AG09309 (cell line): ENCODE measurements around the gene NAALADL2.

Experiments
- DNase-seq: peaks from one replicate; pipeline ENCODE4 v3.0.0-alpha.2; 2010; ENCODE audit warnings: low read depth
- H3K4me3 ChIP-seq: 2 replicates; pipeline ENCODE4 v1.5.1; 2011; ENCODE audit warnings: mild to moderate bottlenecking, low read depth, low read length, moderate library complexity; ENCODE audit not compliant: control insufficient read depth
- CTCF ChIP-seq: IDR thresholded peaks from 2 replicates; pipeline ENCODE4 v1.5.1; 2011; ENCODE audit warnings: mild to moderate bottlenecking, low read depth, low read length, inconsistent platforms; ENCODE audit not compliant: insufficient read depth, control insufficient read depth; ENCODE audit errors: missing control alignments

NAALADL2 gene

GRCh38 chr3:175475765-175476164 lies 616.6 kb downstream of the NAALADL2 start:
- no peak for TF ChIP-seq CTCF
- no peak overlapping the region for H3K4me3 ChIP-seq
- no peak for DNase-seq

- no peak for TF ChIP-seq CTCF
Observed at GRCh38 chr3:175476489-175476888, 617.4 kb downstream of the NAALADL2 start.

GRCh38 chr3:175477651-175478224 lies 618.6 kb downstream of the NAALADL2 start:
- no peak overlapping the region for H3K4me3 ChIP-seq

More at GRCh38 chr3:175476489-175476888, 617.4 kb downstream of the NAALADL2 start:
- H3K4me3 ChIP-seq, result no peak overlapping the region
- DNase-seq, result no peak

GRCh38 chr3:175478301-175478700 lies 619.2 kb downstream of the NAALADL2 start:
- H3K4me3 ChIP-seq, result no peak overlapping the region

More at GRCh38 chr3:175477651-175478224, 618.6 kb downstream of the NAALADL2 start:
- DNase-seq, result no peak
- TF ChIP-seq CTCF, result no peak

GRCh38 chr3:175479175-175479574 lies 620.0 kb downstream of the NAALADL2 start:
- no peak for DNase-seq
- TF ChIP-seq CTCF, result no peak
- H3K4me3 ChIP-seq, result no peak overlapping the region

More at GRCh38 chr3:175478301-175478700, 619.2 kb downstream of the NAALADL2 start:
- TF ChIP-seq CTCF, result no peak
- DNase-seq, result no peak

GRCh38 chr3:175479800-175480199 lies 620.7 kb downstream of the NAALADL2 start:
- TF ChIP-seq CTCF, result no peak
- no peak for DNase-seq
- no peak overlapping the region for H3K4me3 ChIP-seq
